HG03175 (cell line): ENCODE measurements around the gene LCE3C.
"Not testable (repeated sequence)": the region's sequence is repeated elsewhere in the genome, so short reads cannot be mapped to it uniquely, and the experiment has no call there.

ENCODE experiments used
- ATAC-seq: cut with Tn5 transposase; IDR thresholded peaks from one replicate; pipeline ENCODE4 v1.9.1; 2021; ENCODE audit warnings: mild to moderate bottlenecking, moderate library complexity; ENCODE audit not compliant: unreplicated experiment

The LCE3C gene, protein sequence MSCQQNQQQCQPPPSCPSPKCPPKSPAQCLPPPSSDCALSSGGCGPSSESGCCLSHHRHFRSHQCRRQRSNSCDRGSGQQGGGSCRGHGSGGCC

DNA sequence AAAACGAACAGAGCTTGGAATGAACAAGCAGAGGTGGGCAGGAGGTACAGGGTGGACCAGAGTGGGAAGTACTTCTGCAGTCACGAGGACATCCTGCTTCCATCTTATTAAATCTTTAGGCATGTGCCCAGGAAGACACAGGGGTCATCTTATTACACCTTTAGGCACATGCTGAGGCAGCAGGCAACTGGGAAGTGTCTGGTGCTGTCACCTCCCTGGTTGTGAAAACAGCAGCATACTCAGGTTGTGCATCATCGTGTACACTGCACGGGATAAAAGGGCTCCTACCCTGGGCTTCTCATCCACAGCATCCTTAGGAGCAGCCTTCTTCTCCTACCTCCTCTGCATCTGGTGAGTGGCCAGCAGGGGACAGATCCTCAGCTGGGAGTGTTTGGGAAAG, at the start of gene LCE3C:
Gene LCE3C, plus strand, starts transcription at position 301 of the 400 bp plus-strand sequence. CDS start 498 bp downstream, outside the sequence.
- no peak for ATAC-seq

DNA sequence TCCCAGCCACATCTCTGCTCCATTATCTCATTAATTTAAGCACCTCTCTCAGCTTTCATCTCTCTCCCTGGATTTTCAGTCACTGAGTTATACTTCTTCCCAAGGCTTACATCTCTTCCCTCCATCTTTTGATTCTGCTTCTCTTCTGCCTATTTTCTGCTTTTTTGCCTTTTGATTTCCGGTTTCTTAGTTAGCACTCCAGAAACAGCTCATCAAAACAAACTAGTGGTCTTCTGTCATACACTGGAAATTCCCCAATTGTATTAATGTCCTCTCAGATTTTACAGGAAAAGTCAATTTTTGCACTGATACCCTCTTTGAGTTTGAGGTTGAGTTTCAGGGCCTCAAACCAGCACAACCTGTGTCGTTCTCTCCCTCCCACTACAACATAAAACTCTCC, 34.9 kb upstream of the LCE3C start:
- no peak for ATAC-seq

DNA sequence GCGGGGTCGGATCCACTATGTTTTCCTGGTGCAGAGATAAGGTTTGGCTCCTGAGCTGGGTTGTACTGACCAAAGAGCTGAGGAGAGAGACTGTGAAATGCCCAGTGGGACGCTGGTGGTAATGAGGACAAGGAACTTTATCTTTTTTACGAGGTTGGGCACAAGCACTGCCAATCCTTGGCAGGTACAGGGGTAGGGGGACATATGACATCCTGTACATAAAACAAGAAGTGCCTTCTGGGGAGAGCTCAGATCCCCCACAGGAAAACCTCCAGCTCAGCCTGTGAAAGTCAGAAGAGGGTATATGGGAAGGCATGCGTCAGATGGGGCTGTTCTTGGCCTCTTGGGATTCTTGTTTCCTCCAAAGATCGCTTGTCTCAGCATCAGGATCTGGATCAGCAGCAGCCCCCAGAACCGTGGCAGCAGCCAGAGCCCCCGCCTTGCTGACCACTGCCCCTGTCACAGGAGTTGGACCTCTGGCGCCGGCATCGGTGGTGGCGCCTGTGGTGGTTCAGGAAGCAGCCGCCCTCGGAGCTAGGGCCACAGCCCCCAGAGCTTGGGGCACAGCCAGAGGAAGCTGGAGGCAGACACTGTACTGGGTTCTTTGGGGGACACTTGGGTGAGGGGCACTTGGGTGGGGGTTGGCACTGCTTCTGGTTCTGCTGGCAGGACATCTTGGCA, 34.4 kb upstream of the LCE3C start:
- ATAC-seq, result no peak

DNA sequence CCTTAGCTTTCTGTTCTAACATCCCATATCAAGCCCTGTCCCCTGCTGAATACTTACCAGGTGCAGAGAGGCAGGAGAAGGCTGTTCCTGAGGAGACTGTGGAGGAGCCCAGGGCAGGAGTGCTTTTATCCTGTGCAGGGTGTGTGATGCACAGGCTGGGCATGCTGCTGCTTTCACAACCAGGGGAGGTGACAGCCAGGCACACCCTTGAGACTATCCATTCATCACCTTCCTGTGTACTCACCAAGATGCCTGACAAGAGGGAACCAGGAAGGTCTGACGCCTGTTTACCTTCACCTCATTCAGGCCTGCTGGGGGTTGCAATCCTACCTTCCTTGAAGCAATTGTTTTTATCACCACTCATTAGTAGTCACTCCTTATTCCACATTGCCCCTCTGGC, 33.4 kb upstream of the LCE3C start, which contains the start of gene LCE3E:
Gene LCE3E, minus strand, starts transcription at position 100 of the 400 bp plus-strand sequence. CDS start 572 bp downstream, outside the sequence.
- no peak for ATAC-seq

DNA sequence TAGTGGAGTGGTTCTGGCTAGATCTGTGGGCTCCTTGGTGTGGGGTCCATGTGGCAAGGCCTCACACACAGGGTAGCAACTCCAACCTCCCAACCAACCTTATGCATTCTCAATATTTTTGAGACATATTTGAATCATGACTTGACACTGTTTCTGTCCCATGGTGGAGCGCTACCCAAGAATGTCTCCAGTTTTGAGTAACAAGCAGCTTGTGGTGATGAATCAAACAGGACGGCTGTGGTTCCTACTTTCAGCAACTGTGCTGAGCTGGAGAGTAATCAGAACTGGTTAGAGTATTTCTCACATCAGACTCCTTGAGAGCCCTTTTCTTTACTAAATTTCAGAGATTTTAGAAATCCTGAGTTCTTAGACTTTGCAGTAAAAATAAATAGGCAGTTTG, 22.9 kb upstream of the LCE3C start:
- no peak for ATAC-seq

DNA sequence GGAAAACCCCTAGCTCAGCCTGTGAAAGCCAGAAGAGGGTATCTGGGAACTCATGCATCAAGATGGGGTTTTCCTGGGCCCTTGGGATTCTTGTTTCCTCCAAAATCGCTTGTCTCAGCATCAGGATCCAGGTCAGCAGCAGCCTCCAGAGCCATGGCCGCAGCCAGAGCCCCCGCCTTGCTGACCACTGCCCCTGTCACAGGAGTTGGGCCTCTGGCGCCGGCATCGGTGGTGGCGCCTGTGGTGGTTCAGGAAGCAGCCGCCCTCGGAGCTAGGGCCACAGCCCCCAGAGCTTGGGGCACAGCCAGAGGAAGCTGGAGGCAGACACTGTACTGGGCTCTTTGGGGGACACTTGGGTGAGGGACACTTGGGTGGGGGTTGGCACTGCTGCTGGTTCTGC, 20.5 kb upstream of the LCE3C start:
- ATAC-seq, result not testable (repeated sequence)

DNA sequence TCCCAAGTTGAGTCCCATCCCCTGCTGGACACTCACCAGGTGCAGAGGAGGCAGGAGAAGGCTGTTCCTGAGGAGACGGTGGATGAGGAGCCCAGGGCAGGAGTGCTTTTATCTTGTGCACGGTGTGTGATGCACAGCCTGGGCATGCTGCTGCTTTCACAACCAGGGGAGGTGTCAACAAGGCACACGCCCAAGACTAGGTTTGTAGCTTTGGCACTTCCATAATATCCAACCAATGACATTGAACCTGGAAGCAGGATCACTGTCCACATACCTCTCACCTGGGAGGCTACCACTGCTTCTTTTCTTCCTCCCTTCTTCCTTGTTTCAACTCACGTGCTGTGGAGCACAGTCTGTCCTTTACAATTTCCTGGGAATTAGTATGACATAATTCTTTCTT, 19.6 kb upstream of the LCE3C start, which contains the start of gene LCE3D:
Gene LCE3D, minus strand, starts transcription at position 84 of the 400 bp plus-strand sequence. CDS start 580 bp downstream, outside the sequence.
- ATAC-seq, result no peak

DNA sequence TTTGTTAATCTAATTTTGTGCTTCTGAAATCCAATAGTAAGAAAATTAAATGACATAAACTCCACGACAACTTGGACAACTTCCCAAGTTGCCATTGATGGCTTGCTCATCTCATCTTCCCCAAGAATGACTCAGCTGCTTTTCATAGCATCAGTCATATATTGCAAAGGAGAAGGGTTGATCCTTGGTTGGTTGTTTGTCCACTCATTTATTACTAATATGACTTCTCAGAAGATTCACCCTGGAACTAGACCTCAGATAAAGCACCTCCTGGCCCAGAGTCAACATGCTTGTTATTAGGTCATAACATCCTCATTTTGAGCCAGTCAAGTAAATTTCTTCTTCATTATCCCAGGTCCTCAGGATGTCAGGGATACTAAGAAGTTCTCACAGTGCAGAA, 17.4 kb upstream of the LCE3C start:
- no peak for ATAC-seq

DNA sequence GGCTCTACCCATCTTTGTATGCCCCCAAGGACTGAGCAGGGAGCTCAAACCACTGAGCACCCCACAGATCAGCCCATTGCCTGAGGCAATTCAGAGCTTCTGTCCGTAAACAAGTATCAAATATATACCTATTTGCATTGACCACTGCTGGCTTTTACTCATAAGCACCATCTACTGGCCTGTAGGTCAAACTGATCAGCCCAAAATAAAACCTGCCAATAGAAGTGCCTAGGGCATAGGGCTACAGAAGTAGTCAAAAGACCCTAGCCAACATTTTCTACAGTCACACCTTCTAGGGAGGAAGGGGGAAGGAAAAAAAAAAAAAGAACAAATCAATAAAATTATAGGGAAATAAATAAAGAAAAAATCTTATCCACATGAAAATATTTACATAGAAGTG, 14.4 kb upstream of the LCE3C start:
- ATAC-seq, result no peak

DNA sequence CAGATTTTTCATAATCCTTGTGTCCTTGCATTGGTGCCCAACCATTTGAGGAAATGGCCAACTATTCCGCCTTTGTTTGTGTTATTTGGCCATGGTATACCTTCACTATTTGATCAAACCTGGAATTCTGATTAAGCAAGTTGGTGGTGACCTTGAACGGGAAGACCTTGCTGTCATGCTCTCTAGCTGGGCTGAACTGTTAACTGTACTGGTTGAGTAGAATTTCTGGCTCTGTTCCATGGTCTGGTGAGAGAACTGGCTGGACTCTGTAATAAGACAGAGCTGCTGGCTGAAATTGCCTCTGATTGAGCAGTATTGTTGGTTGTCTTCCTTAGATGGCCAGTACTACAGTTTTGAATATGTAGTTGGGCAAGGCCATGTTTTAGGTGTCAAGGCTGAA, 3.0 kb upstream of the LCE3C start:
- no peak for ATAC-seq

DNA sequence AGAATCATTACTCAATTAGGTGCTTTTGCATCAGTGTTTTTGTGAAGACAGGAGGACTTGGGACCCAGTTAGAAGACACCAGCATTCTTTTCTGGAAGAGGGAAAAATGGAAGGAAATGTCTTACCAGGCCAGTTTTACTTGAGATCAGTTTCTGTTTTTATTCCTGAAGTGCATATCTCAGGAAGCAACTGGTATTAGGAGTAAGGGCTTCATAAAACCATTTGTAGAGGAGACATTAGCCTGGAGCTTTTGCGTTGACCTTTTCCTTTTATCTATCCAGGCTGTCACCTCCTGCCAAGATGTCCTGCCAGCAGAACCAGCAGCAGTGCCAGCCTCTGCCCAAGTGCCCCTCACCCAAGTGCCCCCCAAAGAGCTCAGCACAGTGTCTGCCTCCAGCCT, 13.5 kb downstream of the LCE3C start, which contains the start of gene LCE3B:
Gene LCE3B, plus strand, starts transcription at position 301 of the 400 bp plus-strand sequence. Its CDS starts 0 bp downstream, at position 301.
- ATAC-seq, result no peak

DNA sequence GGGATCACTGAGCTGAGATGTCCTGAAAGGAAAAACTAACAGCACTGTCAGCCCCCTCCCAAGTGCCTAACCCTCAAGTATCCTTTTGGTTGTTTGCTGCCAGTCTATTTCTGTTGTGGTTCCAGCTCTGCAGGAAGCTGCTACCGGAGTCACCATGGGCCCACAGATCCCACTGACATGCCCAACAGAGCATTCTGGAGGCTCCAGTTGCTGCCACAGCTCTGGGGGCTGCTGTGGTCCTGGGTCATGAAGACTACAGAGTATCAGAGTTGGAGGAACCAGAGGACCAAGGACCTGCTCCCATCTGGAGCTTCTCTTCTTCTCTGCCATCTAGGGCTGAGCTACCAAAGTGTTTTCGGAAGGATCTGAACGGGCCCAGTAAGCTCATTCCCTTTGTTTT, 22.0 kb downstream of the LCE3C start:
- ATAC-seq, result no peak

DNA sequence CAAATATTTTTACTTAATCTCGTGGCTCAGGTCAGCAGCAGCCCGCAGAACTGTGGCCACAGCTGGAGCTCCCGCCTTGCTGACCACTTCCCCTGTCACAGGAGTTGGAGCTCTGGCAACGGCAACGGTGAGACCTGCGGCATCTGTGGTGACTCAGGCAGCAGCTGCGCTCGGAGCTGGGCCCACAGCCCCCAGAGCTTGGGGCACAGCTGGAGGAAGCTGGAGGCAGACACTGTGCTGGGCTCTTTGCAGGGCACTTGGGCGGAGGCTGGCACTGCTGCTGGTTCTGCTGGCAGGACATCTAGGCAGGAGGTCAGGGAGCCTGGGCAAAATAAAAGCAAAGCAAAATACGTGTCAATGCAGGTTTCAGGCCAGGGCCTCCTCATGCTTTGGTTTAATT, 22.8 kb downstream of the LCE3C start, which contains the start of gene LCE3A:
Gene LCE3A, minus strand, starts transcription at position 301 of the 400 bp plus-strand sequence. Its CDS starts 0 bp downstream, at position 301.
- ATAC-seq, result no peak

DNA sequence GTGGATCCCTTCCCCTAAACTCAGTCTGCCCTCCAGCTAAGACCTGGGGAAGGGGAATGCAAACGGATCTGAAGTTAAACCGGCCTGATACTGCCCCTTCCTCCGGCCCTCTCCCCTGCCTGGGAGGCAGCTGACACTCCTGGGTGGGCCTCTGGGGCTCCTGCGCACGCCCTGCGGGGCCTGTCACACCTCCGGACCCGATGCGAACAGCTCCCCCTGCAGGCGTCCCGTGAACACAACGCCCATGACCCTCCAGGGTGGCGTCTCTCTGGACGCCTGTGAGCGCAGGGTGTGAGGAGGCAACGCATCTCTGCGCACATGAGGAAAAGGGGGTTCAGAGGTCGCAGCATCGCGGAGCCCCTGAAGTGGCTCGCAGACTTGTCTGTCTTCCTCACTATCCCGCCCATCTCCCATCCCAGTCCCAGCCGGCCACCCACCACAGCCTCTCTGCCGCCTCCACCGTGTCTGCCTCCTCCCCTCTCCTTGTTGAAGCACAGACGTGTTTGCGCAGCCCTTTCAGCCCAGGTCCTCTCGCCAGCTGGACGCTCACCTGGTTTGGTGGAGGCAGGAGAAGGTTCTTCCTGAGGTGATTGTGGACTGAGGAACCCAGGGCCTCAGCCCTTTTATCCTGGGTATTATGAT, 23.3 kb downstream of the LCE3C start:
- ATAC-seq, result no peak

DNA sequence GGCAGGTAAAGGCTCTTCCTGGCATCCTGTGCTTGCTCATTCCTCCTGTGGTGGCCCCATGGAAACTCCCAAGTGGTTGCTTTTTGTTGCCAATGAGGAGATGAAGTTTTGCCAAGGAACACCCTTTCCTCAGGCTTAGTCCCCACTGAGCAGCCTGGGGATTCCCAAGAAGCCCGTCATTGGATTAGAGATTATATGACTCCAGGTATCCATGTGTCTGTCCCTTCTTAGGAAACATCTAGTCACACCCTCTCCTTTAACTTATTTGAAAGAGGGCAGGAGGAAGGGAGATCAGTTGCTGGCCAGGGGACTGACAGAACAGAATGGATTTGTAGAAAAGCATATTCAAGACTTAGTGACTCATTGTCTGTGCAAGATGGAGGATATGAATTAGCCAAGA, 26.7 kb downstream of the LCE3C start:
- ATAC-seq, result no peak

DNA sequence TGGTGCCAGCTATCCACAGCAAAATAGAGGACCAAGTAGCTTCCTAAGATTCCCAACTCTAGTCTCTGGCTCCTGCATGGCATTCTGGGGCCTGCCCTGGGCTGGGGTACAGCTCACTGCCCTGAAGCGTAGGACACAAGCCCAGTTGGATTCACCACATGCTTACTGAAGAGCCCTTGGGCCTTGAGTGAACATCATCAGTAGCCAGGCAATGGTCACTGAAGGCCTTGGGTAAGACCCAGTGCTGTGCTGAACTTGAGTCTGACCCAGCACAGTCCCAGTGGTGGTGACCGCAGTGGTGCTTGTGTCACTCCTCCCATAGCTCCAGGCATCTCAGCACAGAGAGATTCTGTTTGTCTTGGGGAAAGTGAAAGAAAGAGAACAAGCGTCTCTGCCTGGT, 30.6 kb downstream of the LCE3C start:
- no peak for ATAC-seq

DNA sequence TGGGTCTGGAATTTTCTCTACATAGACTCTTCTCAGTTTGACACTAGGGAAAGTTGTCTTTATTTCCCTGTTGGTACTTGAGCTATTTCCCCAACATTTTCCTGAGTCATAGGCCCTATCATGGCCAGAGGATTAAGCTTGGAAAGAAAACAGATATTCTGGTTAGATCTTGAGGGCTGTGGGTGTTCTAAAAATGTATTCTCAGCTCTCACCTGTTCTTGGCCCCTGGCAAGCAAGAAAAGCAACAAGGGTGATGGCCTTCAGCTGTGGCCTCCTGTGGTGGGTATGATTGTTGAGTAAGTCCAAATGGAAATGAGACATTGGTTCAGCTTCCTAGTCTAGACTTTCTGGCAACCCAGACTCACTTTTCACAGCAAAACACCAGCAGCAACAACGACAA, 40.3 kb downstream of the LCE3C start:
- ATAC-seq, result no peak

DNA sequence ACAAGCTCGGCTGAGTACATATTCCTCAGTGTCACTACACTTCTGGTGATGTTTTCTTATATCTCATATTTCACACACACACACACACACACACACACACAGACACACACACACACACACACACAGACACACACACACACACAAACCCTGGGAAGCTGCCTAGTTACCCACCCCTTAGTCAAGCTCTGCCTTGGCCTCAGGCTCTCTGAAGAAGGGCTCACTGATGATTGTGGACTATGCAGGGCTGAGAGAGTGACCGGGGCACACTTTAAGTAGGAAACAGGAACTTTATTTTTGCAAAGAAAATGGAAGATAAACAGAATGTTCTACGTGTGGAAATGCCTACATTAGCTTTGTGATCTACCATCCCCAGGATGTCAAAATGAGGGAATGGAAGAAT, 43.9 kb downstream of the LCE3C start:
- ATAC-seq, result no peak

DNA sequence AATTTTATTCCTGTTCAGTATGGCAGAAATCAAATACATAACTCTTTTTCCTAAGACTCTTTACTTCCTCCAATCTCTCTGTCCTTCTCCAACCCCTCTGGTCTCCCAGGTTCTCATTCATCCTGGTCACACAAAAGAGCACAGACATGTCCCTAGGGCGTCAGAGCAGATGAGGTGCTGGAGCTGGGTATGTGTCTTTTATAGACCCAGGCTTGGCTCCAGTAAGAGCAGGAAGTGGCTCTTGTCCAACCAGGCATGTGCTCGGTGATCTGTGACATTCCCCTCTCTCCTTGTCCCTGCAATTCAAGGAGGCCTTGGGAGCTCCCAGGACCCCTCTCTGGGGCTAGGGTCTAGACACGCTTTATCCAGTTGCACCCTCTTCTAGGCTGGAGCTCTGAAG, 45.1 kb downstream of the LCE3C start:
- no peak for ATAC-seq

DNA sequence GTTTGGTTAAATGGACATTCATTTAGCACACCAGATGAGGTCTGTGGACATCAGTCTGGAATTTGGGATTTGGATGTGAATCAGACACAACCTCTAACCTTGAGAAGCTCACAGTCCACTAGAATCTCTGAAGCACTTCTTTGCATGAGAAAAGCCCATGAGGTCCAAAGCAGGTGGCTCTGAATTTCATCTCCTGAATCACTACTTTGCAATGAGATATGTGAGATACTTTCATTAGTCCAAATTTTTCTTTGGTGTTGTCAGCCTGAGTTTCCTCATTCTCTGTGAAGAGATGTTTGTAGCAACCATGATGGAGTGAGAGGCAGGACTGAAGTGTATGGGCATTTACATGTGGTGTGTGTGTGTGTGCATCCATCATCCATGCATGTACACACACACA, 46.6 kb downstream of the LCE3C start:
- no peak for ATAC-seq
